RPMI8226 (cell line): ENCODE results near the gene ZDHHC4.
A peak's percentile ranks its signal among the peaks of the same experiment; 100 is the strongest.
"Not testable (repeated sequence)": the region's sequence is repeated elsewhere in the genome, so short reads cannot be mapped to it uniquely, and the experiment has no call there.

Experiments
- DNase-seq: peaks from one replicate; pipeline ENCODE4 v3.0.0-alpha.2; 2015

The ZDHHC4 gene

GRCh38 chr7:6608081-6608480 is 30.8 kb downstream of the ZDHHC4 start:
- DNase-seq: no peak

GRCh38 chr7:6608794-6609193 is 31.5 kb downstream of the ZDHHC4 start:
- no peak for DNase-seq

- no peak for DNase-seq
Observed at GRCh38 chr7:6612819-6613218, 35.6 kb downstream of the ZDHHC4 start.

- DNase-seq: peak; percentile 48
Observed at GRCh38 chr7:6613706-6614105, 36.5 kb downstream of the ZDHHC4 start.

GRCh38 chr7:6614953-6615722 is 37.9 kb downstream of the ZDHHC4 start, which contains the start of gene ZNF853:
Gene ZNF853 (plus strand): TSS chr7:6615610. CDS start chr7:6616175, 565 bp downstream.
- no peak for DNase-seq

GRCh38 chr7:6615723-6616555 is 38.7 kb downstream of the ZDHHC4 start:
- peak; percentile 78 for DNase-seq

GRCh38 chr7:6616854-6617643 is 39.8 kb downstream of the ZDHHC4 start:
- DNase-seq: no peak

- no peak for DNase-seq
Observed at GRCh38 chr7:6618621-6619020, 41.4 kb downstream of the ZDHHC4 start.

GRCh38 chr7:6619961-6620360 is 42.7 kb downstream of the ZDHHC4 start:
- DNase-seq: peak; percentile 62

- DNase-seq: peak; percentile 79
Observed at GRCh38 chr7:6621195-6622133, 44.2 kb downstream of the ZDHHC4 start.

- no peak for DNase-seq
Observed at GRCh38 chr7:6622134-6622710, 45.0 kb downstream of the ZDHHC4 start.

- DNase-seq: peak; percentile 71
Observed at GRCh38 chr7:6623589-6624245, 46.5 kb downstream of the ZDHHC4 start.

GRCh38 chr7:6624246-6624611 is 47.0 kb downstream of the ZDHHC4 start:
- no peak for DNase-seq

GRCh38 chr7:6628045-6628444 is 50.8 kb downstream of the ZDHHC4 start:
- DNase-seq: peak; percentile 43

- no peak for DNase-seq
Observed at GRCh38 chr7:6630007-6630849, 53.0 kb downstream of the ZDHHC4 start.

GRCh38 chr7:6631605-6632004 is 54.4 kb downstream of the ZDHHC4 start:
- DNase-seq: no peak

- no peak for DNase-seq
Observed at GRCh38 chr7:6634021-6634420, 56.8 kb downstream of the ZDHHC4 start.

GRCh38 chr7:6634971-6635370 is 57.7 kb downstream of the ZDHHC4 start:
- DNase-seq: not testable (repeated sequence)

- DNase-seq: peak; percentile 73
Observed at GRCh38 chr7:6636741-6637543, 59.7 kb downstream of the ZDHHC4 start, which contains the start of gene ZNF316. Gene ZNF316 (plus strand): TSS chr7:6637318. CDS start chr7:6642410, 5,092 bp downstream.
